Mesothelial cell of epicardium (in vitro differentiated cells): ENCODE measurements around the gene NFKBIL1. TPM values are rescaled to one million over a fixed set of nuclear protein-coding genes. Genes with fewer than 3 reads are reported as not detected.

Source experiments
- DNase-seq, 2 experiments: peaks; one replicate each; pipeline ENCODE4 v3.0.0; 2021; ENCODE audit warnings: low spot score in 2 of 2; ENCODE audit not compliant: unreplicated experiment in 2 of 2
- H3K27ac Mint-ChIP-seq: 2 replicates; pipeline ENCODE4 v1.8.0; 2021; ENCODE audit warnings: mixed read lengths
- H3K27me3 Mint-ChIP-seq: 2 replicates; pipeline ENCODE4 v1.8.0; 2021; ENCODE audit warnings: low read depth, mixed read lengths
- H3K36me3 Mint-ChIP-seq: 2 replicates; pipeline ENCODE4 v1.8.0; 2021; ENCODE audit warnings: mixed read lengths
- H3K4me1 Mint-ChIP-seq: 2 replicates; pipeline ENCODE4 v1.8.0; 2021; ENCODE audit warnings: mixed read lengths
- H3K4me3 Mint-ChIP-seq: 2 replicates; pipeline ENCODE4 v1.8.0; 2021; ENCODE audit warnings: mild to moderate bottlenecking, moderate library complexity, mixed read lengths
- H3K9me3 Mint-ChIP-seq: 2 replicates; pipeline ENCODE4 v1.8.0; 2021; ENCODE audit warnings: mixed read lengths
- CTCF ChIP-seq: fragments of 200-600 bp; sonication (generic); IDR thresholded peaks from one replicate; pipeline ENCODE4 v1.5.0; 2021; ENCODE audit warnings: antibody characterized with exemption; ENCODE audit not compliant: unreplicated experiment
- total RNA-seq: library from RNA; stranded (reverse); gene quantifications from 3 replicates; pipeline ENCODE4 v1.2.1, GENCODE V29; 2021

The NFKBIL1 gene
- total RNA-seq, 1 donor from 2014 or later = 27.7 TPM

DNA sequence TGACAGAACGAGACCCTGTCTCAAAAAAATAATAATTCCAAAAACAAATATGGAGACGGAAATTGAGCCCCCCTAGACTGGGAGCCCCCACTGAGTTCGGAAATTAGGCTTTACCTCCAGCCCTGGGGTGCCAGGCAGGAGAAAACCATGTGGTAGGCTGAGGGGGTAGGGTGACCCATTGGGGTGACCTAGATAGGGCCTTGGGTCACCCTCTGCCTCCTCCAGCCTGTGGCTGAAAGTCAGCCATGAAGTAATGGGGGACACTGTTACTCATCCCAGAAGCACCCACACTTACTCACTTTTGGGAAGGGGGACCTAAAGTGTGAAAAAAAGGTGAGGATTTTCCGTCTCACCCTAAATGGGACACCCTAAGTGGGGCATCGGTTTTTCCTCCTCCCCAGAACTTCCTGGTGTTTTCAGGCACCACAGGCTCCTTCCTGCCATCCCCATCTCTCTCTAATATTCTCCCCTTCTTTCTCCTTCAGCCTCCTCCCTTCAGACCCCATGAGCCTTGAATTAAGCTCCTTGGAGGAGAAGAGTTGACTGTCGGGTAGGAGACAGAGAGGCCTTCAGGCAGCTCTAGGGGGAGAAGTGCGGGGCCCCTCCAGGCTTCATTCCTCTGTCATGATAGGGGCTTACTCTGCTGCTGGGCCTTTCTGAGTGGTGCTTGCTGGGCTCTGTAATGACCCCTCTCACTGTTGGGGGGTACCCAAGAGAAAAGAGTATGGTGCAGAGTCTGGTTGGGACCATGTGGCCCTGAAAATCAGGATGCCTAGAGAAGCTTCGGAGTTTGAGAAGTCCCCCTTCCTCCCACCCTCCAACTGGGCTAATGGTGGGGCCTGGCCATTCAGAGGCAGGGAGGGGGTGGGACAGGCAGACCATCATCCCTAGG, 32.4 kb downstream of the NFKBIL1 start:
- no peak for DNase-seq
- Mint-ChIP-seq H3K36me3 (no peaks in the 10 kb centered on the region), H3K27me3 (peaks cover 2% of the 10 kb centered on the region), H3K4me3 (peak overlapping the region; percentile 86), H3K27ac (no peak overlapping the region), H3K4me1 (peaks cover 16% of the 10 kb centered on the region), H3K9me3 (no peaks in the 10 kb centered on the region)
- no peak for TF ChIP-seq CTCF

GRCh38 chr6:31580438-31580740, 33.0 kb downstream of the NFKBIL1 start:
- H3K27ac Mint-ChIP-seq = no peak overlapping the region
- peaks cover 15% of the 10 kb centered on the region for H3K4me1 Mint-ChIP-seq
- H3K27me3 Mint-ChIP-seq = peaks cover 2% of the 10 kb centered on the region
- H3K9me3 Mint-ChIP-seq = no peaks in the 10 kb centered on the region
- TF ChIP-seq CTCF = no peak
- H3K4me3 Mint-ChIP-seq = peak overlapping the region; percentile 86
- H3K36me3 Mint-ChIP-seq = no peaks in the 10 kb centered on the region
- DNase-seq = no peak

- H3K4me1 Mint-ChIP-seq = peaks cover 10% of the 10 kb centered on the region
- peak; percentile 100 for TF ChIP-seq CTCF
- no peaks in the 10 kb centered on the region for H3K36me3 Mint-ChIP-seq
- H3K27me3 Mint-ChIP-seq = peaks cover 2% of the 10 kb centered on the region
- H3K4me3 Mint-ChIP-seq = peak overlapping the region; percentile 86
- H3K27ac Mint-ChIP-seq = peak overlapping the region; percentile 87
- H3K9me3 Mint-ChIP-seq = no peaks in the 10 kb centered on the region
- DNase-seq = peak; percentile 89 to 95
These were observed 33.5 kb downstream of the NFKBIL1 start for GRCh38 chr6:31580807-31581433.

- Mint-ChIP-seq H3K4me1 (peaks cover 10% of the 10 kb centered on the region), H3K9me3 (no peaks in the 10 kb centered on the region), H3K36me3 (no peaks in the 10 kb centered on the region), H3K4me3 (peak overlapping the region; percentile 86), H3K27ac (peak overlapping the region; percentile 87), H3K27me3 (peaks cover 2% of the 10 kb centered on the region)
- DNase-seq = no peak
- TF ChIP-seq CTCF = no peak
These were observed 34.2 kb downstream of the NFKBIL1 start for GRCh38 chr6:31581434-31582229.

- Mint-ChIP-seq H3K4me1 (peaks cover 10% of the 10 kb centered on the region), H3K27ac (peak within 1 kb of the TSS; percentile 87), H3K27me3 (peaks cover 4% of the 10 kb centered on the region), H3K4me3 (peak within 1 kb of the TSS; percentile 86), H3K36me3 (no peaks in the 10 kb centered on the region), H3K9me3 (no peaks in the 10 kb centered on the region)
- no peak for DNase-seq
- TF ChIP-seq CTCF = no peak
These were observed 34.8 kb downstream of the NFKBIL1 start, which contains the start of gene LTB for GRCh38 chr6:31582230-31582643. TSS of gene LTB (minus strand) at chr6:31582424. CDS start at chr6:31582417, 7 bp downstream.
